MCF 10A (cell line): ENCODE measurements around the gene NPRL2. TPM values are rescaled to one million over a fixed set of nuclear protein-coding genes. Genes with fewer than 3 reads are reported as not detected.

ENCODE experiments used
- BruUV-seq: library from RNA; stranded (reverse); fragments of 400-500 nt; replicated peaks from 2 replicates; lab custom pipeline; 2021; lab: Mats Ljungman, UMichigan
- CTCF ChIA-PET: fragments of 300-600 bp; sonication (Branson Sonifier 250); formaldehyde crosslinking; extraction: SDS; loops from one replicate; lab custom pipeline; 2021; ENCODE audit warnings: antibody characterized with exemption, inconsistent platforms; lab: Yijun Ruan, JAX
- POLR2A ChIA-PET: fragments of 300-600, 350-650 bp; sonication (Branson Sonifier 250); formaldehyde crosslinking; extraction: SDS; loops from one replicate; lab custom pipeline; 2020; ENCODE audit warnings: antibody characterized with exemption, inconsistent platforms; lab: Yijun Ruan, JAX
- DNase-seq: peaks from one replicate; pipeline ENCODE4 v3.0.0-alpha.2; 2018; ENCODE audit not compliant: unreplicated experiment
- H3K27ac Mint-ChIP-seq: one replicate; pipeline ENCODE4 v1.8.0; 2022; ENCODE audit warnings: mild to moderate bottlenecking, low read depth, mixed read lengths; ENCODE audit not compliant: unreplicated experiment
- H3K27me3 Mint-ChIP-seq: one replicate; pipeline ENCODE4 v1.8.0; 2022; ENCODE audit warnings: mixed read lengths; ENCODE audit not compliant: insufficient read depth, unreplicated experiment
- H3K36me3 Mint-ChIP-seq: one replicate; pipeline ENCODE4 v1.8.0; 2022; ENCODE audit warnings: mild to moderate bottlenecking, moderate library complexity, mixed read lengths; ENCODE audit not compliant: insufficient read depth, unreplicated experiment
- H3K4me1 Mint-ChIP-seq: one replicate; pipeline ENCODE4 v1.8.0; 2022; ENCODE audit warnings: mixed read lengths; ENCODE audit not compliant: insufficient read depth, unreplicated experiment
- H3K4me3 Mint-ChIP-seq: one replicate; pipeline ENCODE4 v1.8.0; 2022; ENCODE audit warnings: mild to moderate bottlenecking, moderate library complexity, mixed read lengths; ENCODE audit not compliant: unreplicated experiment
- H3K9me3 Mint-ChIP-seq: one replicate; pipeline ENCODE4 v1.8.0; 2022; ENCODE audit warnings: mixed read lengths; ENCODE audit not compliant: unreplicated experiment
- CTCF ChIP-seq: fragments of 200-600 bp; IDR thresholded peaks from one replicate; pipeline ENCODE4 v1.8.0; 2022; ENCODE audit warnings: antibody characterized with exemption, mild to moderate bottlenecking; ENCODE audit not compliant: unreplicated experiment
- intact Hi-C: fragments of 100-400 bp; cut with micrococcal nuclease; formaldehyde crosslinking; loops from 2 replicates; pipeline ENCODE4 v1.14.1; 2022
- total RNA-seq: library from RNA; stranded (reverse); gene quantifications from 2 replicates; pipeline ENCODE4 v1.2.3, GENCODE V29; 2022

NPRL2 gene
- total RNA-seq, 1 experiment from 2014 or later: 21.1 TPM

GRCh38 chr3:50378024-50378423 lies 27.4 kb upstream of the NPRL2 start:
- POLR2A ChIA-PET: no interaction called here
- no peak for DNase-seq
- Mint-ChIP-seq H3K27ac (no peak overlapping the region), H3K27me3 (peaks cover 12% of the 10 kb centered on the region), H3K36me3 (no peaks in the 10 kb centered on the region), H3K4me3 (no peak overlapping the region), H3K9me3 (no peaks in the 10 kb centered on the region), H3K4me1 (peaks cover 6% of the 10 kb centered on the region)
- CTCF ChIA-PET: no interaction called here
- BruUV-seq: no TSS peak
- TF ChIP-seq CTCF: no peak
- intact Hi-C loops: no loop called here

- POLR2A ChIA-PET: no interaction called here
- no TSS peak for BruUV-seq
- intact Hi-C loops: no loop called here
- no peak overlapping the region for H3K27ac Mint-ChIP-seq
- H3K9me3 Mint-ChIP-seq: no peaks in the 10 kb centered on the region
- DNase-seq: no peak
- H3K4me3 Mint-ChIP-seq: no peak overlapping the region
- peak; percentile 7 for TF ChIP-seq CTCF
- CTCF ChIA-PET: interaction anchor here (1.0 kb wide), 1 partner anchor 168 kb away, joined by 3 read pairs; no protein-coding TSS in a partner anchor
- H3K4me1 Mint-ChIP-seq: peaks cover 6% of the 10 kb centered on the region
- peaks cover 33% of the 10 kb centered on the region for H3K27me3 Mint-ChIP-seq
- no peaks in the 10 kb centered on the region for H3K36me3 Mint-ChIP-seq
Measured at GRCh38 chr3:50375258-50375931, 24.8 kb upstream of the NPRL2 start.

- H3K4me1 Mint-ChIP-seq: peaks cover 6% of the 10 kb centered on the region
- no peak for DNase-seq
- BruUV-seq: no TSS peak
- intact Hi-C loops: no loop called here
- ChIA-PET POLR2A (no interaction called here), CTCF (interaction anchor here (1.0 kb wide), 1 partner anchor 169 kb away, joined by 3 read pairs; no protein-coding TSS in a partner anchor)
- no peak overlapping the region for H3K4me3 Mint-ChIP-seq
- no peak overlapping the region for H3K27ac Mint-ChIP-seq
- no peaks in the 10 kb centered on the region for H3K9me3 Mint-ChIP-seq
- no peak for TF ChIP-seq CTCF
- no peaks in the 10 kb centered on the region for H3K36me3 Mint-ChIP-seq
- peaks cover 33% of the 10 kb centered on the region for H3K27me3 Mint-ChIP-seq
Measured at GRCh38 chr3:50374363-50375257, 24.0 kb upstream of the NPRL2 start.
